Inflammatory macrophage treated with lipopolysaccharide for 1 hour (primary cell): Measurements from ENCODE around the gene ITGAL.
A peak's percentile ranks its signal among the peaks of the same experiment; 100 is the strongest.

ENCODE experiments used
- DNase-seq, 2 donors: peaks; one replicate each; pipeline ENCODE4 v3.0.0-alpha.2; 2020 to 2022

ITGAL gene

GRCh38 chr16:30569746-30570635 lies 97.4 kb downstream of the ITGAL start:
- DNase-seq, result no peak

- DNase-seq, result no peak
These were observed 98.3 kb downstream of the ITGAL start for GRCh38 chr16:30570636-30571444.

GRCh38 chr16:30571445-30572322 lies 99.1 kb downstream of the ITGAL start, which contains the start of gene ZNF688:
Gene ZNF688, minus strand, starts transcription at chr16:30571714. Its CDS starts 85 bp downstream, at chr16:30571629.
- peak; percentile 91 to 93 for DNase-seq
